ENCODE results near the gene IFNGR1. TPM values are rescaled to one million over a fixed set of nuclear protein-coding genes. Genes with fewer than 3 reads are reported as not detected.

IFNGR1 gene
- total and polyA plus RNA-seq, 2 of the 13 experiments (the other 11 are each of a cell fraction or from before 2014, with no cell fraction given), result 82.8 to 87.8 TPM

GRCh38 chr6:137150072-137150471 is 69.1 kb downstream of the IFNGR1 start:
- FAIRE-seq (no peak), DNase-seq (ENCODE audit: low spot score) (no peak), ATAC-seq (no peak)
- Histone ChIP-seq H2AFZ (ENCODE audit: low read length) (no peak overlapping the region), H3K27me3 (ENCODE audit: control insufficient read depth in 1 of 2, insufficient read depth in 2 of 2, low read length in 2 of 2) (peaks cover 0 to 5% of the 10 kb centered on the region in 2 experiments; a peak in 1 of 5 replicates), H3K27ac (ENCODE audit: extremely low read length, insufficient read depth, low read length) (no peak overlapping the region), H3K9ac (ENCODE audit: insufficient read depth, low read depth, low read length) (no peak overlapping the region), H3K4me2 (ENCODE audit: low read depth, low read length) (no peak overlapping the region), H3K36me3 (replicated peaks in 1 of 2; ENCODE audit: control insufficient read depth in 1 of 2, insufficient read depth in 2 of 2, low read length in 2 of 2) (no peaks in the 10 kb centered on the region), H3K4me3 (replicated peaks in 1 of 3; ENCODE audit: insufficient read depth in 1 of 3, low read depth in 2 of 3, low read length in 3 of 3) (no peak overlapping the region), H4K20me1 (ENCODE audit: insufficient read depth, low read length) (no peaks in the 10 kb centered on the region), H3K4me1 (ENCODE audit: insufficient read depth, low read length) (no peaks in the 10 kb centered on the region), H3K9me3 (ENCODE audit: low read length) (no peaks in the 10 kb centered on the region), H3K79me2 (ENCODE audit: insufficient read depth, low read length) (no peaks in the 10 kb centered on the region)
- no TSS peak for BruUV-seq (replicated peaks)
- TF ChIP-seq ZGPAT (CRISPR knock-in tag; IDR thresholded peaks at IDR 0.05) (no peak), XBP1 (CRISPR knock-in tag; IDR thresholded peaks at IDR 0.05) (no peak), ZNF652 (CRISPR knock-in tag; IDR thresholded peaks at IDR 0.05; ENCODE audit: borderline replicate concordance, low read depth) (no peak), MEIS1 (CRISPR knock-in tag; IDR thresholded peaks at IDR 0.05; ENCODE audit: borderline replicate concordance) (no peak)
- 38% methylated on average over 3 of the region's 3 CpGs for WGBS (ENCODE audit: low lambda C conversion rate)
- POLR2A ChIA-PET, result no interaction called here
- intact Hi-C loops (cut with micrococcal nuclease; ENCODE audit: unreplicated experiment), result no loop called here
- in situ Hi-C loops (cut with HindIII; ENCODE audit: extremely low pct_ligation_motif_present, low pct_unique_long_range_greater_than_20kb), result no loop called here
- CTCF ChIA-PET (ENCODE audit: low intra/inter-chr PET ratio, low total read pairs), result no interaction called here

GRCh38 chr6:137149035-137149393 is 70.2 kb downstream of the IFNGR1 start:
- ChIA-PET CTCF (ENCODE audit: low intra/inter-chr PET ratio, low total read pairs) (no interaction called here), POLR2A (no interaction called here)
- Histone ChIP-seq H3K36me3 (replicated peaks in 1 of 2; ENCODE audit: control insufficient read depth in 1 of 2, insufficient read depth in 2 of 2, low read length in 2 of 2) (no peaks in the 10 kb centered on the region), H3K9ac (ENCODE audit: insufficient read depth, low read depth, low read length) (no peak overlapping the region), H3K4me1 (ENCODE audit: insufficient read depth, low read length) (no peaks in the 10 kb centered on the region), H3K79me2 (ENCODE audit: insufficient read depth, low read length) (no peaks in the 10 kb centered on the region), H3K27me3 (ENCODE audit: control insufficient read depth in 1 of 2, insufficient read depth in 2 of 2, low read length in 2 of 2) (peaks cover 0 to 11% of the 10 kb centered on the region in 2 experiments; a peak in 3 of 5 replicates), H3K4me3 (replicated peaks in 1 of 3; ENCODE audit: insufficient read depth in 1 of 3, low read depth in 2 of 3, low read length in 3 of 3) (no peak overlapping the region), H4K20me1 (ENCODE audit: insufficient read depth, low read length) (no peaks in the 10 kb centered on the region), H2AFZ (ENCODE audit: low read length) (no peak overlapping the region), H3K27ac (ENCODE audit: extremely low read length, insufficient read depth, low read length) (no peak overlapping the region), H3K9me3 (ENCODE audit: low read length) (no peaks in the 10 kb centered on the region), H3K4me2 (ENCODE audit: low read depth, low read length) (no peak overlapping the region)
- in situ Hi-C loops (cut with HindIII; ENCODE audit: extremely low pct_ligation_motif_present, low pct_unique_long_range_greater_than_20kb) (no loop called here), intact Hi-C loops (cut with micrococcal nuclease; ENCODE audit: unreplicated experiment) (no loop called here)
- FAIRE-seq (no peak), DNase-seq (ENCODE audit: low spot score) (no peak), ATAC-seq (no peak)
- no TSS peak for BruUV-seq (replicated peaks)
- 2% methylated on average over 1 of the region's 1 CpG for WGBS (ENCODE audit: low lambda C conversion rate)
- TF ChIP-seq ZNF224 (CRISPR knock-in tag; IDR thresholded peaks at IDR 0.05) (no peak), THRA (CRISPR knock-in tag; IDR thresholded peaks at IDR 0.05; ENCODE audit: borderline replicate concordance) (no peak), ZBTB44 (CRISPR knock-in tag; IDR thresholded peaks at IDR 0.05) (no peak), PHB2 (IDR thresholded peaks at IDR 0.05; ENCODE audit: partially characterized antibody) (no peak), SRSF4 (IDR thresholded peaks at IDR 0.05; ENCODE audit: low read depth, low read length, poor library complexity, severe bottlenecking) (no peak), CBFB (CRISPR knock-in tag; IDR thresholded peaks at IDR 0.05) (no peak), CC2D1A (CRISPR knock-in tag; IDR thresholded peaks at IDR 0.05) (no peak)

All from HepG2 (cell line).